MM.1S (cell line): Measurements from ENCODE around the gene TTF2.

Experiments used
- DNase-seq: peaks from one replicate; pipeline ENCODE4 v3.0.0-alpha.2; 2015
- H2AFZ ChIP-seq: fragments of 300-600 bp; sonication (generic); 2 replicates; pipeline ENCODE4 v1.6.0; 2016; ENCODE audit warnings: antibody characterized with exemption, low read length
- H3F3A ChIP-seq: fragments of 300-600 bp; sonication (generic); 2 replicates; pipeline ENCODE4 v1.6.1; 2016; ENCODE audit warnings: mild to moderate bottlenecking, antibody characterized with exemption, low read length, moderate library complexity, mixed read lengths; ENCODE audit not compliant: insufficient read depth
- H3K27ac ChIP-seq: fragments of 300-600 bp; sonication (generic); 2 replicates; pipeline ENCODE4 v1.5.1; 2016; ENCODE audit warnings: mild to moderate bottlenecking, low read length
- H3K27me3 ChIP-seq: fragments of 300-600 bp; sonication (generic); replicated peaks from 2 replicates; pipeline ENCODE4 v1.6.0; 2016; ENCODE audit warnings: low read length; ENCODE audit not compliant: insufficient read depth
- H3K36me3 ChIP-seq: fragments of 300-600 bp; sonication (generic); replicated peaks from 2 replicates; pipeline ENCODE4 v1.6.1; 2016; ENCODE audit warnings: mild to moderate bottlenecking, low read length, mixed read lengths; ENCODE audit not compliant: insufficient read depth
- H3K4me1 ChIP-seq: fragments of 300-600 bp; sonication (generic); 2 replicates; pipeline ENCODE4 v1.6.1; 2016; ENCODE audit warnings: low read length, mixed read lengths
- H3K4me2 ChIP-seq: fragments of 300-600 bp; sonication (generic); 2 replicates; pipeline ENCODE4 v1.6.0; 2016; ENCODE audit warnings: low read depth, low read length
- H3K4me3 ChIP-seq: fragments of 300-600 bp; sonication (generic); 2 replicates; pipeline ENCODE4 v1.5.1; 2016; ENCODE audit warnings: low read length, mixed read lengths
- H3K79me2 ChIP-seq: fragments of 300-600 bp; sonication (generic); 2 replicates; pipeline ENCODE4 v1.6.1; 2016; ENCODE audit warnings: mixed run types, low read length, mixed read lengths
- H3K9ac ChIP-seq: fragments of 300-600 bp; sonication (generic); 2 replicates; pipeline ENCODE4 v1.6.1; 2016; ENCODE audit warnings: low read length, mixed read lengths
- H3K9me2 ChIP-seq: fragments of 300-600 bp; sonication (generic); replicated peaks from 2 replicates; pipeline ENCODE4 v1.6.1; 2016; ENCODE audit warnings: mild to moderate bottlenecking, low read length, mixed read lengths; ENCODE audit not compliant: insufficient read depth
- H3K9me3 ChIP-seq: fragments of 300-600 bp; sonication (generic); replicated peaks from 2 replicates; pipeline ENCODE4 v1.6.1; 2016; ENCODE audit warnings: mild to moderate bottlenecking, low read length, mixed read lengths; ENCODE audit not compliant: insufficient read depth
- H4K20me1 ChIP-seq: fragments of 300-600 bp; sonication (generic); 2 replicates; pipeline ENCODE4 v1.6.1; 2016; ENCODE audit warnings: mild to moderate bottlenecking, low read length, moderate library complexity, mixed read lengths; ENCODE audit not compliant: insufficient read depth
- CTCF ChIP-seq: fragments of 300-600 bp; sonication (generic); IDR thresholded peaks from 2 replicates; pipeline ENCODE4 v1.5.1; 2016; ENCODE audit warnings: antibody characterized with exemption, low read length, mixed read lengths
- EZH2 ChIP-seq: fragments of 300-600 bp; sonication (generic); optimal IDR thresholded peaks from 2 replicates; pipeline ENCODE3; 2017; ENCODE audit warnings: low read depth, mild to moderate bottlenecking, antibody characterized with exemption, low read length, mixed read lengths
- EZH2phosphoT487 ChIP-seq: fragments of 300-600 bp; sonication (generic); IDR thresholded peaks from 2 replicates; pipeline ENCODE4 v1.6.1; 2018; ENCODE audit warnings: antibody characterized with exemption, low read length

The TTF2 gene

GRCh38 chr1:117032266-117032665, 27.9 kb upstream of the TTF2 start:
- Histone ChIP-seq H3K9me3 (no peaks in the 10 kb centered on the region), H4K20me1 (no peaks in the 10 kb centered on the region), H3K4me3 (no peak overlapping the region), H3F3A (no peaks in the 10 kb centered on the region), H3K36me3 (no peaks in the 10 kb centered on the region), H3K4me2 (no peak overlapping the region), H2AFZ (no peak overlapping the region), H3K27me3 (no peaks in the 10 kb centered on the region), H3K79me2 (no peaks in the 10 kb centered on the region), H3K9me2 (no peaks in the 10 kb centered on the region), H3K4me1 (no peaks in the 10 kb centered on the region), H3K9ac (no peak overlapping the region), H3K27ac (no peak overlapping the region)
- DNase-seq = no peak
- no peak for TF ChIP-seq CTCF
- TF ChIP-seq EZH2 = no peak
- no peak for TF ChIP-seq EZH2phosphoT487

- no peaks in the 10 kb centered on the region for H3K9me2 ChIP-seq
- H3K4me1 ChIP-seq = no peaks in the 10 kb centered on the region
- TF ChIP-seq EZH2 (no peak), CTCF (no peak), EZH2phosphoT487 (no peak)
- no peaks in the 10 kb centered on the region for H3K79me2 ChIP-seq
- H3K4me2 ChIP-seq = no peak overlapping the region
- no peak overlapping the region for H3K9ac ChIP-seq
- no peaks in the 10 kb centered on the region for H3K27me3 ChIP-seq
- no peaks in the 10 kb centered on the region for H3K9me3 ChIP-seq
- no peak overlapping the region for H3K27ac ChIP-seq
- H2AFZ ChIP-seq = no peak overlapping the region
- DNase-seq = no peak
- H3K4me3 ChIP-seq = no peak overlapping the region
- no peaks in the 10 kb centered on the region for H3K36me3 ChIP-seq
- H4K20me1 ChIP-seq = no peaks in the 10 kb centered on the region
- no peaks in the 10 kb centered on the region for H3F3A ChIP-seq
Measured at GRCh38 chr1:117032681-117033539, 27.2 kb upstream of the TTF2 start.

- H3K27me3 ChIP-seq = no peaks in the 10 kb centered on the region
- no peaks in the 10 kb centered on the region for H3F3A ChIP-seq
- no peaks in the 10 kb centered on the region for H3K36me3 ChIP-seq
- no peak overlapping the region for H3K9ac ChIP-seq
- H2AFZ ChIP-seq = no peak overlapping the region
- TF ChIP-seq EZH2phosphoT487 (no peak), EZH2 (no peak), CTCF (no peak)
- no peak for DNase-seq
- no peaks in the 10 kb centered on the region for H3K4me1 ChIP-seq
- no peaks in the 10 kb centered on the region for H3K9me3 ChIP-seq
- H4K20me1 ChIP-seq = no peaks in the 10 kb centered on the region
- H3K4me3 ChIP-seq = no peak overlapping the region
- no peaks in the 10 kb centered on the region for H3K79me2 ChIP-seq
- H3K27ac ChIP-seq = no peak overlapping the region
- H3K4me2 ChIP-seq = no peak overlapping the region
- H3K9me2 ChIP-seq = no peaks in the 10 kb centered on the region
Measured at GRCh38 chr1:117033772-117034171, 26.4 kb upstream of the TTF2 start.
